MM.1S (cell line): ENCODE measurements around the gene TMEM150C.
A peak's percentile ranks its signal among the peaks of the same experiment; 100 is the strongest.

Experiments used
- DNase-seq: peaks from one replicate; pipeline ENCODE4 v3.0.0-alpha.2; 2015
- H2AFZ ChIP-seq: fragments of 300-600 bp; sonication (generic); 2 replicates; pipeline ENCODE4 v1.6.0; 2016; ENCODE audit warnings: antibody characterized with exemption, low read length
- H3F3A ChIP-seq: fragments of 300-600 bp; sonication (generic); 2 replicates; pipeline ENCODE4 v1.6.1; 2016; ENCODE audit warnings: mild to moderate bottlenecking, antibody characterized with exemption, low read length, moderate library complexity, mixed read lengths; ENCODE audit not compliant: insufficient read depth
- H3K27ac ChIP-seq: fragments of 300-600 bp; sonication (generic); 2 replicates; pipeline ENCODE4 v1.5.1; 2016; ENCODE audit warnings: mild to moderate bottlenecking, low read length
- H3K27me3 ChIP-seq: fragments of 300-600 bp; sonication (generic); replicated peaks from 2 replicates; pipeline ENCODE4 v1.6.0; 2016; ENCODE audit warnings: low read length; ENCODE audit not compliant: insufficient read depth
- H3K36me3 ChIP-seq: fragments of 300-600 bp; sonication (generic); replicated peaks from 2 replicates; pipeline ENCODE4 v1.6.1; 2016; ENCODE audit warnings: mild to moderate bottlenecking, low read length, mixed read lengths; ENCODE audit not compliant: insufficient read depth
- H3K4me1 ChIP-seq: fragments of 300-600 bp; sonication (generic); 2 replicates; pipeline ENCODE4 v1.6.1; 2016; ENCODE audit warnings: low read length, mixed read lengths
- H3K4me2 ChIP-seq: fragments of 300-600 bp; sonication (generic); 2 replicates; pipeline ENCODE4 v1.6.0; 2016; ENCODE audit warnings: low read depth, low read length
- H3K4me3 ChIP-seq: fragments of 300-600 bp; sonication (generic); 2 replicates; pipeline ENCODE4 v1.5.1; 2016; ENCODE audit warnings: low read length, mixed read lengths
- H3K79me2 ChIP-seq: fragments of 300-600 bp; sonication (generic); 2 replicates; pipeline ENCODE4 v1.6.1; 2016; ENCODE audit warnings: mixed run types, low read length, mixed read lengths
- H3K9ac ChIP-seq: fragments of 300-600 bp; sonication (generic); 2 replicates; pipeline ENCODE4 v1.6.1; 2016; ENCODE audit warnings: low read length, mixed read lengths
- H3K9me2 ChIP-seq: fragments of 300-600 bp; sonication (generic); replicated peaks from 2 replicates; pipeline ENCODE4 v1.6.1; 2016; ENCODE audit warnings: mild to moderate bottlenecking, low read length, mixed read lengths; ENCODE audit not compliant: insufficient read depth
- H3K9me3 ChIP-seq: fragments of 300-600 bp; sonication (generic); replicated peaks from 2 replicates; pipeline ENCODE4 v1.6.1; 2016; ENCODE audit warnings: mild to moderate bottlenecking, low read length, mixed read lengths; ENCODE audit not compliant: insufficient read depth
- H4K20me1 ChIP-seq: fragments of 300-600 bp; sonication (generic); 2 replicates; pipeline ENCODE4 v1.6.1; 2016; ENCODE audit warnings: mild to moderate bottlenecking, low read length, moderate library complexity, mixed read lengths; ENCODE audit not compliant: insufficient read depth
- EZH2 ChIP-seq: fragments of 300-600 bp; sonication (generic); optimal IDR thresholded peaks from 2 replicates; pipeline ENCODE3; 2017; ENCODE audit warnings: low read depth, mild to moderate bottlenecking, antibody characterized with exemption, low read length, mixed read lengths
- EZH2phosphoT487 ChIP-seq: fragments of 300-600 bp; sonication (generic); IDR thresholded peaks from 2 replicates; pipeline ENCODE4 v1.6.1; 2018; ENCODE audit warnings: antibody characterized with exemption, low read length
- TF ChIP-seq, protein P1 (sequence below): fragments of 300-600 bp; sonication (generic); IDR thresholded peaks from 2 replicates; pipeline ENCODE4 v1.5.1; 2016; ENCODE audit warnings: antibody characterized with exemption, low read length, mixed read lengths

Gene TMEM150C

GRCh38 chr4:82519776-82520175 lies 42.0 kb downstream of the TMEM150C start:
- Histone ChIP-seq H2AFZ (no peak overlapping the region), H3K4me2 (no peak overlapping the region; the same call in 1 of the 2 replicates), H3K79me2 (no peaks in the 10 kb centered on the region), H3K9me3 (no peaks in the 10 kb centered on the region), H4K20me1 (no peaks in the 10 kb centered on the region), H3K4me3 (no peak overlapping the region), H3F3A (no peaks in the 10 kb centered on the region), H3K36me3 (no peaks in the 10 kb centered on the region), H3K9ac (no peak overlapping the region), H3K27ac (no peak overlapping the region), H3K27me3 (no peaks in the 10 kb centered on the region), H3K9me2 (no peaks in the 10 kb centered on the region), H3K4me1 (peaks cover 6% of the 10 kb centered on the region; the same call in 1 of the 2 replicates)
- no peak for TF ChIP-seq EZH2phosphoT487
- peak; percentile 61 for DNase-seq

GRCh38 chr4:82519072-82519471 lies 42.7 kb downstream of the TMEM150C start:
- H3K4me2 ChIP-seq = no peak overlapping the region

DNA sequence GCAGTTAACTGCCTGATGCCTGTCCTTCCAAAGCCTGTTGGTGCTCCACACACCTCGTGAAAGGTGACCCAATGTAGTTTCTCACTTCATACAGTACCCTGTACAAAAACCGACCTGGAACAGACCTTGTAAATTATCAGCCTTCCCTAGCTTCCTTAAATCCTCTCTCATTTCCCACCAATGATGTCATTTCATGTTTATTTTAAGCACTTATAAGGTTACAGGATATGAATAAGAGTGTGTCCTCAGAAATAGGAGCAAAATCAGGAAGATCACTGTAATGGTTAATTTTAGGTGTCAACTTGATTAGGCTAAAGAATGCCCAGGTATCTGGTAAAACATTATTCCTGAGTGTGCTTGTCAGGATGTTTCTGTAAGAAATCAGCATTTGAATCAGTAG lies 44.7 kb downstream of the TMEM150C start:
- H3K79me2 ChIP-seq = no peaks in the 10 kb centered on the region
- H3K4me2 ChIP-seq = no peak overlapping the region
- H3K9me3 ChIP-seq = no peaks in the 10 kb centered on the region
- no peaks in the 10 kb centered on the region for H3F3A ChIP-seq
- no peaks in the 10 kb centered on the region for H3K36me3 ChIP-seq
- TF ChIP-seq EZH2 (no peak), EZH2phosphoT487 (no peak)
- TF ChIP-seq, protein P1, sequence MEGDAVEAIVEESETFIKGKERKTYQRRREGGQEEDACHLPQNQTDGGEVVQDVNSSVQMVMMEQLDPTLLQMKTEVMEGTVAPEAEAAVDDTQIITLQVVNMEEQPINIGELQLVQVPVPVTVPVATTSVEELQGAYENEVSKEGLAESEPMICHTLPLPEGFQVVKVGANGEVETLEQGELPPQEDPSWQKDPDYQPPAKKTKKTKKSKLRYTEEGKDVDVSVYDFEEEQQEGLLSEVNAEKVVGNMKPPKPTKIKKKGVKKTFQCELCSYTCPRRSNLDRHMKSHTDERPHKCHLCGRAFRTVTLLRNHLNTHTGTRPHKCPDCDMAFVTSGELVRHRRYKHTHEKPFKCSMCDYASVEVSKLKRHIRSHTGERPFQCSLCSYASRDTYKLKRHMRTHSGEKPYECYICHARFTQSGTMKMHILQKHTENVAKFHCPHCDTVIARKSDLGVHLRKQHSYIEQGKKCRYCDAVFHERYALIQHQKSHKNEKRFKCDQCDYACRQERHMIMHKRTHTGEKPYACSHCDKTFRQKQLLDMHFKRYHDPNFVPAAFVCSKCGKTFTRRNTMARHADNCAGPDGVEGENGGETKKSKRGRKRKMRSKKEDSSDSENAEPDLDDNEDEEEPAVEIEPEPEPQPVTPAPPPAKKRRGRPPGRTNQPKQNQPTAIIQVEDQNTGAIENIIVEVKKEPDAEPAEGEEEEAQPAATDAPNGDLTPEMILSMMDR = no peak
- DNase-seq = no peak
- no peaks in the 10 kb centered on the region for H3K9me2 ChIP-seq
- no peak overlapping the region for H3K9ac ChIP-seq
- peaks cover 6% of the 10 kb centered on the region; the same call in 1 of the 2 replicates for H3K4me1 ChIP-seq
- no peak overlapping the region for H3K4me3 ChIP-seq
- H4K20me1 ChIP-seq = no peaks in the 10 kb centered on the region
- H3K27ac ChIP-seq = no peak overlapping the region
- no peaks in the 10 kb centered on the region for H3K27me3 ChIP-seq
- no peak overlapping the region for H2AFZ ChIP-seq

More at GRCh38 chr4:82519072-82519471, 42.7 kb downstream of the TMEM150C start:
- Histone ChIP-seq H3K9ac (no peak overlapping the region), H3K27ac (no peak overlapping the region), H2AFZ (no peak overlapping the region), H4K20me1 (no peaks in the 10 kb centered on the region), H3F3A (no peaks in the 10 kb centered on the region), H3K79me2 (no peaks in the 10 kb centered on the region), H3K27me3 (no peaks in the 10 kb centered on the region), H3K9me3 (no peaks in the 10 kb centered on the region), H3K9me2 (no peaks in the 10 kb centered on the region), H3K4me1 (peaks cover 6% of the 10 kb centered on the region; the same call in 1 of the 2 replicates), H3K36me3 (no peaks in the 10 kb centered on the region), H3K4me3 (no peak overlapping the region)
- TF ChIP-seq EZH2phosphoT487 (no peak), EZH2 (no peak)
- TF ChIP-seq, protein P1 = no peak
- no peak for DNase-seq

GRCh38 chr4:82515705-82516104 lies 46.1 kb downstream of the TMEM150C start:
- Histone ChIP-seq H2AFZ (no peak overlapping the region), H3K9me3 (no peaks in the 10 kb centered on the region), H3K27me3 (no peaks in the 10 kb centered on the region), H3K36me3 (no peaks in the 10 kb centered on the region), H3K79me2 (no peaks in the 10 kb centered on the region), H3K4me1 (peaks cover 6% of the 10 kb centered on the region; the same call in 1 of the 2 replicates), H3K9ac (no peak overlapping the region), H3K4me3 (no peak overlapping the region), H3K4me2 (no peak overlapping the region), H3K9me2 (no peaks in the 10 kb centered on the region), H3F3A (no peaks in the 10 kb centered on the region), H4K20me1 (no peaks in the 10 kb centered on the region), H3K27ac (no peak overlapping the region)
- no peak for TF ChIP-seq EZH2
- TF ChIP-seq, protein P1 = no peak
- TF ChIP-seq EZH2phosphoT487 = no peak
- DNase-seq = no peak
